ENCODE results near the gene DST.
"Not testable (repeated sequence)": the region's sequence is repeated elsewhere in the genome, so short reads cannot be mapped to it uniquely, and the experiment has no call there.

The DST gene

DNA sequence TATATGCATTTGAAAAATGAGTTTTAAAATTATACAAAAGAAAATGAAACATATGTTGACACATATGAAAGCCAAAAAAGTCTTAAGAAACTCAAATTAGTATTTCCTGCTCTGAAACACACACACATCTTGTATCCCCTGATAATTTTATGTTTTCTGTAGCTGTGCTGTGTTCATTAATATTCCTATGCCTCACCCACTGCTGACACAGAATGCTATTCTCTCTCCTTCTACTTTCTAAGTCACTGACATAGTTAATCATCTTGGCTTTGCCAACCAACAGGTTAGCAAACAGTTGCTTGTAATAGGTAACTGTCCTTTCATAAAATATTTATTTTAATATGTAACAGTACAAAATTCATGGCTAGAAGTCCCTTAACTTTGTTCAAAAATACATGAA, 140.7 kb downstream of the DST start:
- Histone ChIP-seq H3K9me3 (ENCODE audit: control insufficient read depth, insufficient read depth, low read length) (no peaks in the 10 kb centered on the region), H3K4me1 (ENCODE audit: insufficient read depth, low read length) (no peaks in the 10 kb centered on the region), H3K9ac (ENCODE audit: low read depth, low read length) (no peak overlapping the region), H3K36me3 (ENCODE audit: insufficient read depth, low read length) (no peaks in the 10 kb centered on the region)

DNA sequence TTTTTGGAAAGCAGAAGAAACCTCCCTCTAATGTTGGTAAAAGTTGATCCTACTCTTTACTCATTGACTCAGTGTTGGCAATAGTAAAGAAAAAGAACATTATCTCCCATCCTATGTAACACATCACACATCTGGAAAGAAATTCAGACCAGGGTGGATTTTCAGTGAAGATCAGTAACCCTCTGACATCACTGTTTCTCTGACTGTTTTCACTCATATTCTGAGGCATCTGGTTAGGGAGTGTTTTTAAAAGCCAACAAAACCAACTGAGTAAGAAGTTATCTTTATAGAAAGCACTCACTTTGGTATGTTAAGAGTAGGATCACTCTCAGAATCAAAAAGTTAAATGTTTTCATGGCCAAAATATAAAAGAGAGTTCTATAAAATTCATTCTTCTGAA, 143.6 kb downstream of the DST start:
- no peaks in the 10 kb centered on the region for H3K4me1 ChIP-seq (ENCODE audit: insufficient read depth, low read length)
- no peak overlapping the region for H3K9ac ChIP-seq (ENCODE audit: low read depth, low read length)
- H3K36me3 ChIP-seq (ENCODE audit: insufficient read depth, low read length): no peaks in the 10 kb centered on the region; the same call in 1 of the 2 replicates
- H3K9me3 ChIP-seq (ENCODE audit: control insufficient read depth, insufficient read depth, low read length): no peaks in the 10 kb centered on the region

DNA sequence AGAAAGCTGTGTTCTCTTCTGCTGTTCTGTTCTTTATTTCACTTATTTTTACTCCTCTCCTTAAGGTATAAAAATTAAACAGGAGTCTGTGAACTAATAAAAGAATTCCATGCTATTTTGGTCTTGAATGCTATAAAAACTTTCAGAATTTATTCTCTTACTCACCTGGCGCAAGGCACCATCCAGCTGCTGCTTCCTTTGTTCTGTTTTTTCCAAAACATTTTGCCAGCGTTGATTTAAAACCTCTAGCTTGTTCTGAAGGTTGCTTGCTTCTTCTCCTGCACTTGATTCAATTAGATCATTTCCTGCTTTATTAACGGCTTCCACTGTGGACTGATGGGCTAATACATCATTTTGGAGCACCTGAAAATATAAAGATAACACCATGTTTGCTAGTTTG, 145.0 kb downstream of the DST start:
- Histone ChIP-seq H3K36me3 (ENCODE audit: insufficient read depth, low read length) (peaks cover 2% of the 10 kb centered on the region; the same call in 1 of the 2 replicates), H3K9ac (ENCODE audit: low read depth, low read length) (no peak overlapping the region), H3K9me3 (ENCODE audit: control insufficient read depth, insufficient read depth, low read length) (no peaks in the 10 kb centered on the region), H3K4me1 (ENCODE audit: insufficient read depth, low read length) (no peaks in the 10 kb centered on the region)

DNA sequence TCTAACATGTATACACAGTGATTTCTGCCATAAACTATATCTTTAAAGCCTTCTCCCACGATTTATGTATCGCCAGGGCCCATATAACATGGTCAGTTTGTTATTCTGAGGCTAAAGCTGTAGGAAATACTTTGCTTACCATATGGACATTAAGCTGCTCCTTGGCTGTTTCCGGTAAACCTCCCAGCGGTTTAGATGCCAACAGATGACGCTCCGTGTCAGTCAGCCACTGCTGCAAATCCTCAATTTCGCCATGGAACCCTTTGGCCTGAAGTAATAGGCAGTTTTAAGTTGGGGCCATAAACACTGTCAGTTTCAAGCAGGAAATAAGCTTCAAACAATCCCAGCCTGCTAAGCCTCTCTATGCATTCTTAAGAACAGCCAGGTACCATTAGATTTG, 145.4 kb downstream of the DST start:
- H3K4me1 ChIP-seq (ENCODE audit: insufficient read depth, low read length): no peaks in the 10 kb centered on the region
- no peak overlapping the region for H3K9ac ChIP-seq (ENCODE audit: low read depth, low read length)
- peaks cover 5% of the 10 kb centered on the region; the same call in 1 of the 2 replicates for H3K36me3 ChIP-seq (ENCODE audit: insufficient read depth, low read length)
- no peaks in the 10 kb centered on the region for H3K9me3 ChIP-seq (ENCODE audit: control insufficient read depth, insufficient read depth, low read length)

DNA sequence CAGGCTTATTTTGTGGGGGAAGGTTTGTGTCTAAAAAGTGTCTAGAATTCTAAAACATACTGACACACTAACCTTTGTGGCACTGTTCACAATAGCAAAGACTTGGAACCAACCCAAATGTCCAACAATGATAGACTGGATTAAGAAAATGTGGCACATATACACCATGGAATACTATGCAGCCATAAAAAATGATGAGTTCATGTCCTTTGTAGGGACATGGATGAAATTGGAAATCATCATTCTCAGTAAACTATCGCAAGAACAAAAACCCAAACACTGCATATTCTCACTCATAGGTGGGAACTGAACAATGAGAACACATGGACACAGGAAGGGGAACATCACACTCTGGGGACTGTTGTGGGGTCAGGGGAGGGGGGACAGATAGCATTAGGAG, 146.0 kb downstream of the DST start:
- not testable (repeated sequence) for H3K4me1 ChIP-seq (ENCODE audit: insufficient read depth, low read length); H3K36me3 ChIP-seq (ENCODE audit: insufficient read depth, low read length); H3K9me3 ChIP-seq (ENCODE audit: control insufficient read depth, insufficient read depth, low read length); H3K9ac ChIP-seq (ENCODE audit: low read depth, low read length)

DNA sequence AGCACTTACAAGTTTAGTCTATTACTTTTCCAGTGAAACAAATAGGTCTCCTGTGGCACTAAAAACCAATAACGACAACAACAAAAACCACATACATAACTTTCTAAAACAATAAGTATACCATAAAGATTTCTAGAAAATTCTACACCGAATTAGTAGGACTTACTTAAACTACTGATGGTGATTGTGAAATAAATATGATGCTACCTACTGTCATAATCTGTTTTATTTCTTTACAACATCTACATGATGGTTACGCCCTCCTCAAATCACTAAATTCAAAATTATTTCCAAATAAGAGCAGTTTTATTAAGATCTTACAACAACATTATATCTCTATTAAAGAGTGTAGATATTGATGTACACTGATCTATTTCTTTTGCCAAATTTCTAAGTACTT, 147.0 kb downstream of the DST start:
- Histone ChIP-seq H3K36me3 (ENCODE audit: insufficient read depth, low read length) (peaks cover 5% of the 10 kb centered on the region; the same call in 1 of the 2 replicates), H3K9me3 (ENCODE audit: control insufficient read depth, insufficient read depth, low read length) (no peaks in the 10 kb centered on the region), H3K4me1 (ENCODE audit: insufficient read depth, low read length) (no peaks in the 10 kb centered on the region), H3K9ac (ENCODE audit: low read depth, low read length) (no peak overlapping the region)

DNA sequence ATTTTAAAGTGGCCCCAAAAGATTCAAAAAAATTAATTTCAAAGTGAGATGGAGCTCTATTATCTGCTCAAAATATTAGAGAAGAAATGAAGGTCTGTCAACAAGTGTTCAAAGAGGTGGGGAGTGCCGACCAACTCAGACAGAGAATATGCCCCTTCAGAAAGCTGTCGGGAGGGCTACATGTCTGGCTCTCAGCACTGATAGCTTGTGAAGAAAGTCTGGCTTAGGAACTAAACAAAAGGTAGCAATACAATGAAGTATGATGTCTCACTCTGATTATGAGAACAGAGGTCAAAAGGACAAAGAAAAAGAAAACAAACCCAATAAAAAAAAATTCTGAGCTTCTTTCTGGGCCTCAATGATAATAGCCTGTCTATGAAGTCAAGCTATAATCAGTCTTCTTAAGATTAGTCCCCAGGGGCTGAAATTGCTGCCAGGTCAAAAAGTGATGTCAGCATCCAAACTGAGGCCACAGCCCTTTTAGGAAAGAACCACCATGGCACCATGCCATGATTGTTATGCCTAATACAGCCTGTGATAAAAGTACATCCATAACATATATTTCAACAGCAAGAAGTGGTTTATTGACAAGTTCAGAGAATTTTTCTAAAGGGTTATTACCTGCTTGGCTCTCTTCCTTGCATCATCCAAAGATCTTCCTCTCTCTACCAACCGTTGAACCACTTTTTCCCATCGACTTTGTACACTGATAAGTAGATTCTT, 150.9 kb downstream of the DST start:
- Histone ChIP-seq H3K9me3 (ENCODE audit: control insufficient read depth, insufficient read depth, low read length) (no peaks in the 10 kb centered on the region), H3K36me3 (ENCODE audit: insufficient read depth, low read length) (peaks cover 8% of the 10 kb centered on the region)

DNA sequence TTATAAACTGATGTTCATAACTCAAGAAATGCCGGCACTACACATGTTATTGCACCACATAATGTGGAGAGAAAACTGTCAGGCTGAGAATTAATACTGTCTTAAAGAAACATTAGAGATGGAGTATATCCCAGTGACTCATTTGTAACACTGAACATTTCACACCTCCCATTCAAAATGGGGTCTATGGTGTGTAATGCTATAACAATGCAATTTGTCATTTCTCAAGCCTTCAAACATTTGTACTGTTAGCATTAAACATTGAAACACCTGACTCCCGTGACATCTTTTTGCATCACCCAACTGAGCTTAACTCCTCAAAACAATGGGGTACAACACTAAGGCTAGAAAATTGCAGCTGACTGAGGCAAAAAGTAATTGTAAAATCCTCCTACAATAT, 151.7 kb downstream of the DST start:
- no peaks in the 10 kb centered on the region for H3K9me3 ChIP-seq (ENCODE audit: control insufficient read depth, insufficient read depth, low read length)
- H3K9ac ChIP-seq (ENCODE audit: low read depth, low read length): no peak overlapping the region
- peaks cover 12% of the 10 kb centered on the region for H3K36me3 ChIP-seq (ENCODE audit: insufficient read depth, low read length)
- no peaks in the 10 kb centered on the region for H3K4me1 ChIP-seq (ENCODE audit: insufficient read depth, low read length)

More for the DNA sequence above, 150.9 kb downstream of the DST start:
- H3K4me1 ChIP-seq (ENCODE audit: insufficient read depth, low read length): no peaks in the 10 kb centered on the region
- no peak overlapping the region for H3K9ac ChIP-seq (ENCODE audit: low read depth, low read length)

DNA sequence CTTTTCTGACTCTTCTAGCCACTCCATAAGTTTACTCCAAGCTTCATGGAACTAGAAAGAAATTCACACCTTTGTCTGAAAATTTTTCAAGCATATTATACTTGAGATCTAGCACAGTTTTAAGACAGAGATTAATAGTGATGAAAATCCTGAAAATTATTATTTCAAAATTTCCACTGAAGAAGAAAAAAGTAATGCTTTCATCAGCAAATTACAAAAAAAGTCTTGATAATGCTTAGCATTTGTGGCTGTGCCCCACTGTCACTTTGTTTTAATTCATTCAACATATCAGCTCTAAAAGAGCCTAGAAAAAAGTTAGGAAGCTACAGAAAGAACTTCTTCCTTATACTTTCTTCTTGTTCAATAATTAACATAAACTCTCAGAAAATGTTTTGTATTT, 153.1 kb downstream of the DST start:
- no peaks in the 10 kb centered on the region for H3K9me3 ChIP-seq (ENCODE audit: control insufficient read depth, insufficient read depth, low read length)
- H3K4me1 ChIP-seq (ENCODE audit: insufficient read depth, low read length): no peaks in the 10 kb centered on the region
- no peak overlapping the region for H3K9ac ChIP-seq (ENCODE audit: low read depth, low read length)
- H3K36me3 ChIP-seq (ENCODE audit: insufficient read depth, low read length): peaks cover 12% of the 10 kb centered on the region

DNA sequence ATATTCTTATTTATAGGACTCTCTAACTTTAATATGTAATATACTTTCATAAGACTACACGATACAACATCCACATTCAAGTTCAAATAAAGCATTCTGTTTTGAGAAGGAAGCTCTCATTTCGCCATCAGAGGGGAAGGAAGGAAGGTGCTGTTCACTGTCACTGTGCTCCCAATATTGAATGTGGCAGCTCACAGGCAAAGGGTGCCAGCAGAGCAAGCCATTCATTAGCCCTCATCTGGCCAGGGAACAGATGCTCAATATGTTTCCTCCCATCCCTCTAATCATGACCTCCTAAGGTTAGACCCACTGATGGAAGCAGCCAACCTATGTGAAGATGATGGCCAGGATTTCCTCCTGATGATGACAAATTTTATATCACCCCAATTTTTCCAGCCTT, 154.4 kb downstream of the DST start:
- Histone ChIP-seq H3K9me3 (ENCODE audit: control insufficient read depth, insufficient read depth, low read length) (no peaks in the 10 kb centered on the region), H3K9ac (ENCODE audit: low read depth, low read length) (no peak overlapping the region), H3K4me1 (ENCODE audit: insufficient read depth, low read length) (no peaks in the 10 kb centered on the region), H3K36me3 (ENCODE audit: insufficient read depth, low read length) (peaks cover 12% of the 10 kb centered on the region)

DNA sequence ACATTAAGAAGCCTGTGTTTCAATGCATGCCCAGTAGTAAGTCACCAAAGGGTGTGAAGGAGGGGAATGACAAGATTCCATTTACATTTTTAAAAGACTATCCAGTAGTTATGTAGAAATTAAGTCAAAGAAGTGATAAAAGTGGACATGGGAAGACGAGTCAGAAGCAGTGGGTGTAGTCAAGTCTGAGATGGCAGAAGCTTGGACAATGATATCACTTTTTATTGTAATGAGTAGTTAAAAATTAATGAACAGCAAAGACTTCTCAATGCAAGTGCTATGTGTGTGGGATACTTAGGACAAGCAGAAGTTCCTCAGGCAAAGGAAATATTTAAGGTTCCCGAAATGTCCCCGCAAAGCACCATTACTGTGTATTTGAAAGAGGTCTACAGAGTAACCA, 156.0 kb downstream of the DST start:
- Histone ChIP-seq H3K36me3 (ENCODE audit: insufficient read depth, low read length) (peaks cover 7% of the 10 kb centered on the region), H3K4me1 (ENCODE audit: insufficient read depth, low read length) (no peaks in the 10 kb centered on the region), H3K9ac (ENCODE audit: low read depth, low read length) (no peak overlapping the region), H3K9me3 (ENCODE audit: control insufficient read depth, insufficient read depth, low read length) (no peaks in the 10 kb centered on the region)

DNA sequence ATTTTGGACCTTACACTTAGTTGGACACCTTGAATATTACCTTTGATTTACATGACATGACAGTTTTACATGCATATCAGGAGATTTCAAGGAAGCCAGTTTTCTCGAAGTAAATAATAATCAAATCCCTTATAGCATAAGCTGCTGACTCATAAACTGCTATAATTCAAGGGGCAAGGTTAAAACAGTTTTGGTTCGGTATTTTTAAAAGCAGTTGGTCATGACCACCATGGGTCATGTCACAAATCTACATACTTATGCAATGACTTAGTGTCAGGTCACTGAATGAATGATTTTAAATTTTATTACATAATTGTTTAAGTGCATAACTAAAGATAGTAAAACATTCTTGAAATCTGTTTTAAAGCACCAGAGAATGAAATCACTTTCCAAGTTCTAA, 158.0 kb downstream of the DST start:
- no peak overlapping the region for H3K9ac ChIP-seq (ENCODE audit: low read depth, low read length)
- no peaks in the 10 kb centered on the region for H3K4me1 ChIP-seq (ENCODE audit: insufficient read depth, low read length)
- H3K36me3 ChIP-seq (ENCODE audit: insufficient read depth, low read length): peaks cover 9% of the 10 kb centered on the region
- no peaks in the 10 kb centered on the region for H3K9me3 ChIP-seq (ENCODE audit: control insufficient read depth, insufficient read depth, low read length)

DNA sequence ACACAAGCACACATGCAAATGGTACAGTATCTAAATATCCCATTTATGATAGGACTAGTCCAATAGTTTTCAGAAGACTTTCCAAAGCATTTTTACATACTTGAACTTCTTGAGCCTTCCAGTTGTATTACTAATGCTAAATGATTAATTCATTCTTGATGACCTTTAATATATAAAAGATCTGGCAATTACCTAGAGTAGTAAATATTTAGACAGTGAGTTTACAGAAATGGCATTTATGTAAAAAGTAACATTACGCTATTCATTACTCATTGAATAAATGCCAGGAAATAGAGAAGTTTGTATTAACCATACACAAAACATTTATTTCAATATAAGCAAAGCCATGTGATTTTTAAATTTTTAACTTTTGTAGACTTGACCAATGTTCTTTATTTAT, 158.8 kb downstream of the DST start:
- H3K9ac ChIP-seq (ENCODE audit: low read depth, low read length): no peak overlapping the region
- H3K36me3 ChIP-seq (ENCODE audit: insufficient read depth, low read length): peaks cover 9% of the 10 kb centered on the region
- no peaks in the 10 kb centered on the region for H3K9me3 ChIP-seq (ENCODE audit: control insufficient read depth, insufficient read depth, low read length)
- H3K4me1 ChIP-seq (ENCODE audit: insufficient read depth, low read length): no peaks in the 10 kb centered on the region

DNA sequence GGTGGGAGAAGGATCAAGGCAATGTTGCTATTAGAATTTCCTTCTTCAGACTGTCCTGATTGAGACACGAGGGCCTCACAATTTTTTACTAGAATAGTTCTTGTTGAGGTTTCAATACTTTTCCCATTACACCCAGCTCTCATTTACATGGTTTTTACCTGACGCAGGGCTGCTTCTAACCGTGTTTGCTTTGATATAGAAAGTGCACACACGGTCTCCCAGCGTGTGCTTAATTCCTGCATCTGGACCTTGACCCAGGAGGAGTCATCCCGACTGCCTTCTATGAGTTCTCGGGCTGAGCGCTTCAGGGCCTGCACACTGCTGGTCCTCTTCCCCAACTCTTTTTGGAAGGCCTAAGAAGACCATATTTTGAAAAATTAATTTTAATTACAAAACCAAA, 160.2 kb downstream of the DST start:
- no peaks in the 10 kb centered on the region for H3K4me1 ChIP-seq (ENCODE audit: insufficient read depth, low read length)
- H3K9ac ChIP-seq (ENCODE audit: low read depth, low read length): no peak overlapping the region
- H3K9me3 ChIP-seq (ENCODE audit: control insufficient read depth, insufficient read depth, low read length): no peaks in the 10 kb centered on the region
- H3K36me3 ChIP-seq (ENCODE audit: insufficient read depth, low read length): peaks cover 9% of the 10 kb centered on the region

DNA sequence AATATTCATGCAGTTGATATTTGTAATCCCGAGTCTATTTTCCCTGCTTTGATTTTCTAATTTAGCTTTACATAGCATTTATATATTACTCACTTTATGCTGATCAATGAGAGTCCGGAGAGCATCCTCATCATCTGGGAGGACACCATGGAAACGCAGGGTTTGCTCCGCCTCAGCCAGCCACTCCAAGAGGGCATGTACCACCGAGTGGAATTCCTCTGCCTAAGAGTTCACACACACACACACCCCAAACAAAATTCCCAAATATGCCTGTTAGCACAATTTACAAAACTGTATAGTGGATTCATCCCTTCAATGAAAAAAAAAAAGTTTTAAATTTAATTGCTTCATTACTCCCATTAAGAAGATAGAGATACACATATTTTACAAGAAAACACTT, 160.7 kb downstream of the DST start:
- Histone ChIP-seq H3K9ac (ENCODE audit: low read depth, low read length) (no peak overlapping the region), H3K36me3 (ENCODE audit: insufficient read depth, low read length) (peaks cover 8% of the 10 kb centered on the region), H3K4me1 (ENCODE audit: insufficient read depth, low read length) (no peaks in the 10 kb centered on the region), H3K9me3 (ENCODE audit: control insufficient read depth, insufficient read depth, low read length) (no peaks in the 10 kb centered on the region)
